IPS-15b (cell line): ENCODE data around the gene PSMD14.

Experiments
- H3K27me3 ChIP-seq: one replicate; pipeline ENCODE4 v1.6.1; 2013; ENCODE audit warnings: low read length; ENCODE audit not compliant: control insufficient read depth, insufficient read depth
- H3K36me3 ChIP-seq: one replicate; pipeline ENCODE4 v1.6.1; 2013; ENCODE audit warnings: low read length; ENCODE audit not compliant: control insufficient read depth, insufficient read depth
- H3K4me1 ChIP-seq: one replicate; pipeline ENCODE4 v1.6.1; 2013; ENCODE audit warnings: mild to moderate bottlenecking, low read length; ENCODE audit not compliant: control insufficient read depth, insufficient read depth
- H3K4me3 ChIP-seq: one replicate; pipeline ENCODE4 v1.5.1; 2013; ENCODE audit warnings: low read depth, low read length
- H3K9ac ChIP-seq: one replicate; pipeline ENCODE4 v1.6.1; 2013; ENCODE audit warnings: low read depth, mild to moderate bottlenecking, low read length
- H3K9me3 ChIP-seq: one replicate; pipeline ENCODE4 v1.6.1; 2013; ENCODE audit warnings: mild to moderate bottlenecking, low read length; ENCODE audit not compliant: control insufficient read depth, insufficient read depth

PSMD14 gene

GRCh38 chr2:161388146-161388779, 80.0 kb downstream of the PSMD14 start:
- no peak overlapping the region for H3K9ac ChIP-seq
- H3K27me3 ChIP-seq = no peaks in the 10 kb centered on the region
- no peak overlapping the region for H3K4me3 ChIP-seq
- no peaks in the 10 kb centered on the region for H3K36me3 ChIP-seq
- no peaks in the 10 kb centered on the region for H3K9me3 ChIP-seq
- H3K4me1 ChIP-seq = no peaks in the 10 kb centered on the region

GRCh38 chr2:161391737-161392506, 83.7 kb downstream of the PSMD14 start:
- no peak overlapping the region for H3K9ac ChIP-seq
- H3K4me3 ChIP-seq = no peak overlapping the region
- H3K27me3 ChIP-seq = no peaks in the 10 kb centered on the region
- H3K4me1 ChIP-seq = peaks cover 5% of the 10 kb centered on the region
- H3K36me3 ChIP-seq = no peaks in the 10 kb centered on the region
- no peaks in the 10 kb centered on the region for H3K9me3 ChIP-seq

GRCh38 chr2:161400076-161400475, 91.9 kb downstream of the PSMD14 start:
- Histone ChIP-seq H3K27me3 (no peaks in the 10 kb centered on the region), H3K4me3 (no peak overlapping the region), H3K36me3 (no peaks in the 10 kb centered on the region), H3K9me3 (no peaks in the 10 kb centered on the region), H3K9ac (no peak overlapping the region), H3K4me1 (no peaks in the 10 kb centered on the region)

GRCh38 chr2:161402297-161402696, 94.1 kb downstream of the PSMD14 start:
- Histone ChIP-seq H3K27me3 (no peaks in the 10 kb centered on the region), H3K4me1 (no peaks in the 10 kb centered on the region), H3K9me3 (no peaks in the 10 kb centered on the region), H3K36me3 (no peaks in the 10 kb centered on the region), H3K4me3 (no peak overlapping the region), H3K9ac (no peak overlapping the region)

GRCh38 chr2:161406316-161406715, 98.1 kb downstream of the PSMD14 start:
- Histone ChIP-seq H3K36me3 (no peaks in the 10 kb centered on the region), H3K9ac (no peak overlapping the region), H3K9me3 (no peaks in the 10 kb centered on the region), H3K4me1 (no peaks in the 10 kb centered on the region), H3K4me3 (no peak overlapping the region), H3K27me3 (no peaks in the 10 kb centered on the region)

- Histone ChIP-seq H3K9me3 (no peaks in the 10 kb centered on the region), H3K36me3 (no peaks in the 10 kb centered on the region), H3K9ac (no peak overlapping the region), H3K4me3 (no peak overlapping the region), H3K4me1 (peaks cover 2% of the 10 kb centered on the region), H3K27me3 (peaks cover 10% of the 10 kb centered on the region)
These were observed 99.4 kb downstream of the PSMD14 start for GRCh38 chr2:161407597-161407996.

- Histone ChIP-seq H3K27me3 (peaks cover 24% of the 10 kb centered on the region), H3K4me1 (peaks cover 12% of the 10 kb centered on the region), H3K9ac (no peak overlapping the region), H3K4me3 (no peak overlapping the region), H3K36me3 (no peaks in the 10 kb centered on the region), H3K9me3 (no peaks in the 10 kb centered on the region)
These were observed 101.2 kb downstream of the PSMD14 start for GRCh38 chr2:161409308-161409907.

- peaks cover 52% of the 10 kb centered on the region for H3K27me3 ChIP-seq
- H3K4me1 ChIP-seq = peaks cover 12% of the 10 kb centered on the region
- no peak overlapping the region for H3K4me3 ChIP-seq
- H3K9me3 ChIP-seq = no peaks in the 10 kb centered on the region
- no peak overlapping the region for H3K9ac ChIP-seq
- H3K36me3 ChIP-seq = no peaks in the 10 kb centered on the region
These were observed 104.1 kb downstream of the PSMD14 start for GRCh38 chr2:161412346-161412745.

GRCh38 chr2:161414042-161415033, 106.1 kb downstream of the PSMD14 start:
- Histone ChIP-seq H3K9ac (no peak overlapping the region), H3K36me3 (no peaks in the 10 kb centered on the region), H3K9me3 (no peaks in the 10 kb centered on the region), H3K4me3 (peak overlapping the region; percentile 54), H3K27me3 (peaks cover 72% of the 10 kb centered on the region), H3K4me1 (peaks cover 12% of the 10 kb centered on the region)

GRCh38 chr2:161415034-161415986, 107.1 kb downstream of the PSMD14 start:
- no peaks in the 10 kb centered on the region for H3K9me3 ChIP-seq
- peaks cover 12% of the 10 kb centered on the region for H3K4me1 ChIP-seq
- H3K4me3 ChIP-seq = peak overlapping the region; percentile 54
- peaks cover 82% of the 10 kb centered on the region for H3K27me3 ChIP-seq
- no peaks in the 10 kb centered on the region for H3K36me3 ChIP-seq
- H3K9ac ChIP-seq = no peak overlapping the region
